GM19395 (cell line): Measurements from ENCODE around the gene RDH16.
"Not testable (repeated sequence)": the region's sequence is repeated elsewhere in the genome, so short reads cannot be mapped to it uniquely, and the experiment has no call there.

Source experiments
- ATAC-seq: cut with Tn5 transposase; IDR thresholded peaks from one replicate; pipeline ENCODE4 v1.9.1; 2021; ENCODE audit warnings: mild to moderate bottlenecking, moderate library complexity; ENCODE audit not compliant: unreplicated experiment

RDH16 gene

DNA sequence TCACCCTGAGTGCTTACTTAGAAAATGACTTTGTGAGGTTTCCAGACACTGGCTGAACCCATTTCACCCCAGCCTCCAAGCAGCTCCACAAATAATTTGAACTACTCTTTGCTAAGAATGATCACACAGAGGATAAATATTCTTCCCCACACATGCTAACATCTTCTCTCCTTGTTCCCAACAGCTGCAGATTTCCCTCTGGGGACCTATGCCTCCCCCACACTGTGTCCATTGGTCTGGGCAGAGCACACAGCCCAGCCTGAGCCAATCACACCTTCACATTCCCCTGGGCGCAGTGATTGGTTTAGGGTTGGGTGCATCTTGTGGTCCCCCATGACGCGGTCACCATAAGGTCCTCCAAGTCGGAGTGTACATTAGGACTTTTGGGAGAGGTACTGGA is 30.1 kb downstream of the RDH16 start:
- ATAC-seq, result no peak

DNA sequence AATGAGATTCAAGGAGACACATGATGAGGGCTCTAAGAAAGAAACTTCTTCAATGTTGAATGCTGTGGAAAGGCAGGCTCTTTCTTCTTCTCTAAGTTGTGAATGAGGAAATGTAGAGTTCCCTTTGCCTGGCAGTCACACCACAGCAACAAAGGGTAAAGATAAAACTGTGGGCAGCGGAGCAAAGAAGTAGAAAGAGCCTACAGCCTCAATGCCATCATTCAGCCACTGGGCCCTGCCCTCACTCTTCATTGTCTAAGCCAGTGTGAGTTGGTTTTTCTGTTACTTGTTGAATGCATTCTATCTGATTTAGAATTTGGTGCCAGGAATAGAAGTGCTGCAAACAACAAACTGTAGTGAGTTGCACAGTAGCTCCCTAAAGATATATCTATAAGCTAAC is 35.4 kb downstream of the RDH16 start:
- no peak for ATAC-seq

DNA sequence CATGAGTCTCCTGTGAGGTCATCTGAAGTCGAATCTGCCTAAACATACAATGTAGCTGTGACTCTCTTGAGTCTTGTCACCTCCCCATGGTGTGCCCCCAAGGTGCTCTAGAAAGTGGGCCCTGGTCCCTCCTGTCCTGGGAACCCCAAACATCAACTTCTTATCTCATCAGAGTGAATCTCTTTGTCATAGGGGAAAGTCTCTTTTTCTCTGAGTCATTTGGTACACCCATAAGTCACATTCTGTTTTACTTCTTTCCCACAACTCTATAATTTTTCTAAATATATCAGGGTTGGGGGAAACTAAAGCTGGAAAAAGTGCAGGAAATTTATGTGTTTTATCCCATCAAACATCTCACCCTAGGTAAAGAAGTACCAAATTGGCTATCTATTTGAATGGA is 36.1 kb downstream of the RDH16 start:
- no peak for ATAC-seq

DNA sequence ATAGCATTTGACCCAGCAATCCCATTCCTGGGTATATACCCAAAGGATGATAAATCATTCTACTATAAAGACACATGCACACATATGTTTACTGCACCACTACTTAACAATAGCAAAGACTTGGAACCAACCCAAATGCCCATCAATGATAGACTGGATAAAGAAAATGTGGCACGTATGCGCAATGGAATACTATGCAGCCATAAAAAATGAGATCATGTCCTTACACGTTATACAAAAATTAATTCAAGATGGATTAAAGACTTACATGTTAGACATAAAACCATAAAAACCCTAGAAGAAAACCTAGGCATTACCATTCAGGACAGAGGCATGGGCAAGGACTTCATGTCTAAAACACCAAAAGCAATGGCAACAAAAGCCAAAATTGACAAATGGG is 39.3 kb downstream of the RDH16 start:
- ATAC-seq, result not testable (repeated sequence)

DNA sequence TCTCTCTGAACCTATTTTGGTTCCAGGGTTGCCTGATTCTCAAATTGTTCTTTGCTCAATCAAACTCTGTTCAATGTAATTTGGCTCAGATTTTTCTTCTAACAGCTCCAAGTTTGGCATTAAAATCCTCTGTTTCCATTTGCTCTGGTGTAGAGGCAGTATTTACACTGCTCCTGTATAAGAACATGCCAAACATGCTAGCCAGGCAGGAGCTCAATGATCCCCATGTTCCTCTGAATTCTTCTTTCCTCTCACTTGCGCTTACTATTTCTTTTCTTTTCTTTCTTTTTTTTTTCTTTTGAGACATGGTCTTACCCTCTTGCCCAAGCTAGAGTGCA is 40.4 kb downstream of the RDH16 start:
- ATAC-seq, result no peak

DNA sequence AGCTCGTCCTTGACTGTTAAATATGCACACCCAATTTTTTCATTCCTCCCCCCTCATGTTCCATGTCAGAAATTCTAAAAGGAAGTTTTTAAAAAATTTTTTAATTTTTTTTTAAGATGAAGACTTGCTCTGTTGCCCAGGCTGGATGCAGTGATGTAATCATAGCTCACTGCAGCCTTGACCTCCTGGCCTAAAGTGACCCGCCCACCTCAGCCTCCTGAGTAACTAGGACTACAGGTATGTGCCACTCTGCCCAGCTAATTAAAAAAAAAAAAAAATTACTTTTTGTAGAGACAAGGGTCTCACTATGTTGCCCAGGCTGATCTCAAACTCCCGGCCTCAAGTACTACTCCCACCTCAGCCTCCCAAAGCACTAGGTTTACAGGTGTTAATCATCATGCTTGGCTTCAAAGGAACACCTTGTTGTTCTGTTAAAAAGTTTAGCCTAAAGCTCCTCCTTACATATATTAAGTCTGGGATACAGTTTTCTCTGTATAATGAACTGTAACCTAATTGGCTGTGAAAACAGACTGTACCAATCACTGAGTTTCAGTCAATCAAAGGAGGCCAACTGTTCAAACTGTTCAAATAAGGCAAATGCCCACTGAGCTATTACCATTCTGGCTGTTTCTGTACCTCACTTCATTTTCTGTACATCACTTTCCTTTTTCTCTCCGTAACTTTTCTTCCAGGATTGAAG is 41.0 kb downstream of the RDH16 start:
- no peak for ATAC-seq

DNA sequence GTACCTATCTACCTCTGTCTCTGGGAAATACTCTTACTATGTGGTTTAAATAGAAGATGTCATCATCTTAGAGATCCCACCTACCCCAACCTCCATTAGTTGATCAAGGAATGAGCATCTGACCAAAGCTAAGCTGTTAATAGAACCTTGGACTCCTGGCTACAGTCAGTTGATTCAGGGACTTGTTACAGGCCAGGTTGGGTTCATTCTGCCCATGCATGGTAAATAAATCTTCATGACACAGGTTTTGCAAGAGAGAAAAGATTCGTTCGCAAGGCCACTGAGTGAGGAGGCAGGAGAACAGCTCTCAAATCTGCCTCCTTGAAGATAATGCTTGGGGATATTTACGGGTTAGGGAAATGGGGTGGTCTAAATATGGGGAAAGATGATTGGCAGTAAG is 42.7 kb downstream of the RDH16 start:
- ATAC-seq, result no peak

DNA sequence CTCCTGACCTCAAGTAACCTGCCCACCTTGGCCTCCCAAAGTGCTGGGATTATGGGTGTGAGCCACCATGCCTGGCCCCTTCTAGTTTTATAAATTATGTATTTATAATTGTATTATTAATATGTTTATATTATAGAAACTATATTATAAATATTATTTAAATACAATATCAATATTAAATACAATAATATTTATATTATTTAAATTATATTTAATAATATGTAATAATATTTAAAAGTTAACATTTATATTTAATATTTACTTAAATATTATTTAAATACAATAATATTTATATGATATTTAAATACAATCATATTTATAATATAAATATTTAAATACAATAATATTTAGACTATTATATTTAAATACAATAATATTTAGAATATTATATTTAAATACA is 43.2 kb downstream of the RDH16 start:
- ATAC-seq, result no peak

DNA sequence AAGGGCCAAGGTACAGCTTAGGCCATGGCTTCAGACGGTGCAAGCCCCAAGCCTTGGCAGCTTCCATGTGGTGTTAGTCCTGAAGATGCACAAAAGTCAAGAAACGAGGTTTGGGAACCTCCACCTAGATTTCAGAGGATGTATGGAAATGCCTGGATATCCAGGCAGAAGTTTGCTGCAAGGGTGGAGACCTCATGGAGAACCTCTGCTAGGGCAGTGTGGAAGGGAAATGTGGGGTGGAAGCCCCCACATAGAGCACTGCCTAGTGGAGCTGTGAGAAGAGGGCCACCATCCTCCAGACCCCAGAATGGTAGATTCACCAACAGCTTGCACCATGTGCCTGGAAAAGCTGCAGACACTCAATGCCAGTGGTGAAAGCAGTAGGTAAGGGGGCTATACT is 48.0 kb downstream of the RDH16 start:
- not testable (repeated sequence) for ATAC-seq

DNA sequence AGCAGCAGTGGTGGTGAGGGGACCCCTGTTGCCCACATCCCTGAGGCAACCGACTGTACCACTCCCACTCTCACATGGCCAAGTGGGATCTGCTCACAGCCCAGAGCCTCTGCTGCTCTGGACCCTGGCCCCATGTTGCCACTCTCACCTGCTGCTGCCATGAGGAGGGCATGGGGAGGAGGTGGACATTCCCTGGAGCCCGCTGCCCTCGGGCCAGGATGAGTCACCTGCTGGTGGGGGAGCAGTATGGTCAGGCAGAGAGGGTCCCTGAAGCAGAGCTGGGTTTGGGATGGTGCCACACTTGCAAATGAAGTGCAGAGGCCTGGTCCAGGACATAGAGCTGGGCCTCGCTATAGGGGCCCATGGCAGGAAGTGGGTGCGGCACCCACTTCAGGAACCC is 49.3 kb downstream of the RDH16 start:
- no peak for ATAC-seq

DNA sequence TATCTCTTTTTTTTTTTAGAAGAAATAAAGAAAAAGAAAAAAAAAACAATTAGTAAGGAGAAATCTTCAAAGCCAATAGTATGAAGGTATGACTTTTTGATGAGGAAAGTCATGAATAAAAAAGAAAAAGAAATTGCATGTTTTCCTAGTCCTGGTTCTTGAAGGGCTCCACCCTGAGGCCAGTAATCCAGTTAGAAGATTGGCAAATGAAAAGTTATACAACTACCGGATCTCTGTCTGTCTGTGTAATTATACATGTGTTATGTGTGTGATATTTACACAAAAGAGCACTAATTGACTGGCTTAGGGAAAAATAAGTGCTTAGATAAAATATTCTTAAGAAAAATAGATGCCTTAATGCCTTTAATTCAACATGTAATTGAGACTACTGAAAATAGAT is 51.6 kb downstream of the RDH16 start:
- ATAC-seq, result no peak

DNA sequence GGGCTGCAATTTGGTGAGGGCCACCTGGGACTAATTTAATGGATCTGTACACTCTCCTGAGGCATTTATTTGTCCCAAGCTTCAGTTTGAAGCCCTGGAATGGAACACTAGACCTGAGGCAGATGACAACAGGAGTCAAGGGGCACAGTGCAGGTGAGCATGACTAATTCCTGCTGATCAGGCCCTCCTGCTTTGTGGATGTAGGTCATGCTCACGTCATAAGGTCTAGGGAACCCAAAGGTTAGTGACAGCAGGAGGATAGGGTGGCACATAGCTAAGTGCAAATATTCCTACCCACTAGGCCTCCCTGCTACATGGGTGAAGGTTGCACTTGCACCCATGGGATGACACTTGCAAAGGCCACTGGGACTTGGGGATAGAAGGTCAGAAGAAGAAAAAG is 54.0 kb downstream of the RDH16 start:
- ATAC-seq, result no peak
